Spleen (tissue), 11 donors: ENCODE measurements around the gene BCOR. TPM values are rescaled to one million over a fixed set of nuclear protein-coding genes. Genes with fewer than 3 reads are reported as not detected.

ENCODE experiments used
- DNase-seq: peaks from one replicate; pipeline ENCODE4 v3.0.0-alpha.2; 2020
- H3K27ac ChIP-seq, 8 donors: fragments of 200-600 bp; sonication (generic) in 7 of 8; 1 replicate in 4 of 8; 2 replicates in 4 of 8; pipeline versions ENCODE4 v1.5.0 to v1.8.0; 2016 to 2021; ENCODE audit warnings: inconsistent platforms in 4 of 8, mild to moderate bottlenecking in 4 of 8, moderate library complexity in 1 of 8
- H3K27me3 ChIP-seq, 7 donors: fragments of 200-600 bp; sonication (generic) in 6 of 7; replicated peaks in 1 of 7; 1 replicate in 4 of 7; 2 replicates in 3 of 7; pipeline versions ENCODE4 v1.5.0 to v1.8.0; 2016 to 2021; ENCODE audit warnings: inconsistent platforms in 3 of 7, mild to moderate bottlenecking in 1 of 7
- H3K36me3 ChIP-seq, 6 donors: fragments of 200-600 bp; sonication (generic) in 5 of 6; 1 replicate in 4 of 6; 2 replicates in 2 of 6; pipeline versions ENCODE4 v1.5.0 to v1.8.0; 2016 to 2021; ENCODE audit warnings: inconsistent platforms in 2 of 6
- H3K4me1 ChIP-seq, 6 donors: fragments of 200-600 bp; sonication (generic) in 5 of 6; 1 replicate in 3 of 6; 2 replicates in 3 of 6; pipeline versions ENCODE4 v1.5.0 to v1.8.0; 2016 to 2021; ENCODE audit warnings: inconsistent platforms in 3 of 6
- H3K4me3 ChIP-seq, 8 donors: fragments of 200-600 bp; sonication (generic) in 7 of 8; 1 replicate in 4 of 8; 2 replicates in 4 of 8; pipeline versions ENCODE4 v1.5.0 to v1.8.0; 2016 to 2021; ENCODE audit warnings: inconsistent platforms in 4 of 8, mild to moderate bottlenecking in 4 of 8, moderate library complexity in 2 of 8
- H3K9me3 ChIP-seq, 8 donors: fragments of 200-600 bp; sonication (generic) in 7 of 8; 1 replicate in 4 of 8; 2 replicates in 4 of 8; pipeline versions ENCODE4 v1.5.0 to v1.8.0; 2016 to 2021; ENCODE audit warnings: inconsistent platforms in 4 of 8
- POLR2A ChIP-seq, 3 donors: fragments of 450-650 bp; IDR thresholded peaks; one replicate each; pipeline ENCODE4 v1.5.1; 2017; ENCODE audit warnings: antibody characterized with exemption in 3 of 3, mild to moderate bottlenecking in 1 of 3
- POLR2AphosphoS5 ChIP-seq, 3 donors: sonication (generic); formaldehyde crosslinking; IDR thresholded peaks; one replicate each; pipeline ENCODE4 v1.5.1; 2017; ENCODE audit warnings: antibody characterized with exemption in 3 of 3
- WGBS, 5 donors: extraction: QIAGEN DNeasy Blood & Tissue Kit in 3 of 5; methylation state at CpG; one replicate each; pipeline versions ENCODE4 v1.1.5 to v1.1.7; 2013 to 2018; 5-methylcytosine and 5-hydroxymethylcytosine counted together
- intact Hi-C: fragments of 100-400 bp; cut with DNase I; formaldehyde crosslinking; loops from one replicate; pipeline ENCODE4 v1.15.0; 2023; ENCODE audit warnings: low total_unique reads
- polyA plus RNA-seq, 3 donors: library from polyadenylated mRNA; stranded (reverse); fragments of 200-250 nt; gene quantifications; one replicate each; pipeline ENCODE4 v1.2.1, GENCODE V29; 2013
- total RNA-seq, 7 donors: library from RNA; depleted of rRNA in 3 of 7; stranded (reverse); fragments of >200 nt in 3 of 7; fragmentation: NEBNext Ultra II Directional in 4 of 7; extraction: Animal tissue kit (Norgen Biotek cat#: 25700) in 4 of 7; gene quantifications; one replicate each; pipeline versions ENCODE4 v1.1.0 to v1.2.1, GENCODE V29; 2016 to 2021
- TF ChIP-seq, protein P1 (sequence below), 11 experiments: fragments of 200-600 bp in 7 of 11; fragments of 450-650 bp in 4 of 11; sonication (generic) in 4 of 11; IDR thresholded peaks in 8 of 11; conservative IDR thresholded peaks in 3 of 11; 1 replicate in 7 of 11; 2 replicates in 4 of 11; pipeline versions ENCODE4 v1.4.0 to v1.8.0; 2016 to 2021; ENCODE audit warnings: antibody characterized with exemption in 11 of 11, inconsistent platforms in 4 of 11, mild to moderate bottlenecking in 1 of 11
- donor health status: healthy with polysubstance abuse.
- donor health status: DM: no; HTN: no; CAD: no; lungs with moderate emphysema.
- donor health status: DM: no; HTN: no; CAD: no.
- donor health status: Bipolar disorder and iron deficiency.
- donor health status: healthy.
- donor health status: DM: no; HTN: no; CAD: no.
- donor health status: DM: yes; HTN: yes; CAD: no.

The BCOR gene
- total and polyA plus RNA-seq, 10 donors: 8.3 to 38.6 (median 29.0) TPM

DNA sequence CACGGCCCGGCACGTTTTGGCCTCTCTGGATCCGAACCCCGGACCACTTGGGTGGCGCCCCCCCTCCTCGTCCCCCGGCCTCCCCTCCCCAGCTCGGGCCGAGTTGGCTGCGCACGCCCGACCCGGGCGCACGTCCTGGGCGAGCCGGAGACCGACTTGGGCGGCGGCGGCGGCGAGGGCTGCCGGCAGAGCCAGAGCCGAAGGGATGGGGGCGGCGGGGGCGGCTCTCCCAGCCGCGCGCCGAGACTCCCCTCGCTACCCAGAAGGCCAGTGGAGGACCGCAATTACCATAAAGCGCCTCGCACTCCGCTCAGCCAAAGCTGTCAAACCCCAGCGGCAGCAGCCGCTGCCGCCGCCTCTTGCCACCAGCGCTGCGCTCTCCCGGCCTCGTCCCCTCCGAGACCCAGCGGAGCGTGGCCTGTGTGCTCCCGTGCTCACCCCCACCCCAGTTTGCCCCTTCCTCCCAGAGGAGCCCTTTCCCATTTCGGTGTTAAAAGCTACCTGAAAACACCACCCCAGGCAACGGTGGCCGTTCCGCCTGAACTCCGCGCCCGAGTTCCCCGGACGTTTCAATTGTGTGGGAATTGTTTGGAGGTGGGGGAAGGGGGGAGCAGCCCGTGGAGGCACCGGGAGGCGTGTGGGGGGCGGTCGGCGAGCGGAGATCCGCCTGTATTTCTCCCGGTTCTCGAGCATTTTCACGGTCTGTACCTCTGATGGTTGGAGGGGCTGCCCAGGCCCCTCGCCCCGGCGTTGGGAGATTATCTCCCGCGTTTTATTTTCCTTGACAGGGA, 701 bp upstream of the BCOR start:
- Histone ChIP-seq H3K9me3 (no peaks in the 10 kb centered on the region), H3K4me1 (peaks cover 7 to 54% (median 33%) of the 10 kb centered on the region in 6 donors), H3K27ac (peak overlapping the region; percentile 81 to 94 (median 92)), H3K4me3 (peak overlapping the region; percentile 25 to 88 (median 70)), H3K36me3 (no peaks in the 10 kb centered on the region), H3K27me3 (peaks cover 0 to 91% (median 34%) of the 10 kb centered on the region in 7 donors)
- WGBS, 5 donors: 0 to 15% (median 1%) methylated on average over 9 to 75 of the region's 75 CpGs
- TF ChIP-seq POLR2A (IDR thresholded peaks at IDR 0.05): no peak
- TF ChIP-seq POLR2AphosphoS5 (IDR thresholded peaks at IDR 0.05): peak in 2 of 3 donors; percentile 33 to 69
- TF ChIP-seq, protein P1, sequence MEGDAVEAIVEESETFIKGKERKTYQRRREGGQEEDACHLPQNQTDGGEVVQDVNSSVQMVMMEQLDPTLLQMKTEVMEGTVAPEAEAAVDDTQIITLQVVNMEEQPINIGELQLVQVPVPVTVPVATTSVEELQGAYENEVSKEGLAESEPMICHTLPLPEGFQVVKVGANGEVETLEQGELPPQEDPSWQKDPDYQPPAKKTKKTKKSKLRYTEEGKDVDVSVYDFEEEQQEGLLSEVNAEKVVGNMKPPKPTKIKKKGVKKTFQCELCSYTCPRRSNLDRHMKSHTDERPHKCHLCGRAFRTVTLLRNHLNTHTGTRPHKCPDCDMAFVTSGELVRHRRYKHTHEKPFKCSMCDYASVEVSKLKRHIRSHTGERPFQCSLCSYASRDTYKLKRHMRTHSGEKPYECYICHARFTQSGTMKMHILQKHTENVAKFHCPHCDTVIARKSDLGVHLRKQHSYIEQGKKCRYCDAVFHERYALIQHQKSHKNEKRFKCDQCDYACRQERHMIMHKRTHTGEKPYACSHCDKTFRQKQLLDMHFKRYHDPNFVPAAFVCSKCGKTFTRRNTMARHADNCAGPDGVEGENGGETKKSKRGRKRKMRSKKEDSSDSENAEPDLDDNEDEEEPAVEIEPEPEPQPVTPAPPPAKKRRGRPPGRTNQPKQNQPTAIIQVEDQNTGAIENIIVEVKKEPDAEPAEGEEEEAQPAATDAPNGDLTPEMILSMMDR (IDR thresholded peaks at IDR 0.05 in 8 of 11, conservative IDR thresholded peaks at IDR 0.05 in 3 of 11): no peak
- DNase-seq: peak; percentile 89
- intact Hi-C loops: loop anchor here (10.0 kb wide), 1 partner anchor 84 kb away; no protein-coding TSS in a partner anchor

DNA sequence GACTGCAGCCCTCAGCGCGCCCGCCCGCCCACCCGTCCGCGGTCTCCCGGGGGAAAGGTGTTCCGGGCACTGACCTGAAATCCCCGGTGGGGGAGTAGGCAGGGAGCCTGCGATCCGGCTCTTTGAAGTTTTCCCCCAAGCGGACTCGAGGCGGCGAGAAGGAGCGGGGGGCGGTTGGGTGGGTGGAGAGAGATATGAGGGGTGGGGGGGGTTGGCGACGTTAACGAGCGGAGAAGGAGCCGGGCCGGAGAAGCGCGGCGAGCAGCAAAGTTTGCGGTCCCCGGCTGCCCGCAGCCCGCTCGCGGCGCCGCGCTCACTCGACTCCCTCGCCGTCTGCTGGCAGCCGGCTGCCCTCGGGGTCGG, 636 bp downstream of the BCOR start:
- WGBS, 5 donors: 0 to 12% (median 6%) methylated on average over 8 to 41 of the region's 42 CpGs; no CpG with 5 or more reads in 1 of the 5 donors
- no peak for DNase-seq
- intact Hi-C loops: loop anchor here (10.0 kb wide), 1 partner anchor 82 kb away; no protein-coding TSS in a partner anchor
- Histone ChIP-seq H3K4me1 (peaks cover 7 to 67% (median 39%) of the 10 kb centered on the region in 6 donors), H3K36me3 (no peaks in the 10 kb centered on the region), H3K27me3 (peaks cover 0 to 90% (median 32%) of the 10 kb centered on the region in 7 donors), H3K9me3 (no peaks in the 10 kb centered on the region), H3K27ac (peak overlapping the region; percentile 81 to 94 (median 92)), H3K4me3 (peak overlapping the region; percentile 62 to 88 (median 72))
- TF ChIP-seq POLR2A (IDR thresholded peaks at IDR 0.05) (no peak), POLR2AphosphoS5 (IDR thresholded peaks at IDR 0.05) (no peak)
- TF ChIP-seq, protein P1 (IDR thresholded peaks at IDR 0.05 in 8 of 11, conservative IDR thresholded peaks at IDR 0.05 in 3 of 11): no peak

GRCh38 chrX:40096395-40097091, 1.2 kb downstream of the BCOR start:
- Histone ChIP-seq H3K36me3 (no peaks in the 10 kb centered on the region), H3K9me3 (no peaks in the 10 kb centered on the region), H3K27me3 (peaks cover 0 to 90% (median 37%) of the 10 kb centered on the region in 7 donors), H3K4me1 (peaks cover 7 to 72% (median 45%) of the 10 kb centered on the region in 6 donors), H3K4me3 (peak overlapping the region; percentile 62 to 88 (median 72)), H3K27ac (peak overlapping the region; percentile 81 to 94 (median 92))
- intact Hi-C loops: loop anchor here (10.0 kb wide), 1 partner anchor 82 kb away; no protein-coding TSS in a partner anchor
- DNase-seq: peak; percentile 89
- WGBS, 5 donors: 0 to 10% (median 1%) methylated on average over 36 to 66 of the region's 66 CpGs
- peak in 2 of 3 donors; percentile 50 to 72 for TF ChIP-seq POLR2AphosphoS5 (IDR thresholded peaks at IDR 0.05)
- no peak for TF ChIP-seq POLR2A (IDR thresholded peaks at IDR 0.05)

- H3K27ac ChIP-seq: peak overlapping the region; percentile 81 to 94 (median 92)
- peak; percentile 87 for DNase-seq
- H3K36me3 ChIP-seq: no peaks in the 10 kb centered on the region
- no peaks in the 10 kb centered on the region for H3K9me3 ChIP-seq
- H3K4me3 ChIP-seq: peak overlapping the region; percentile 62 to 88 (median 72)
- H3K27me3 ChIP-seq: peaks cover 0 to 88% (median 37%) of the 10 kb centered on the region in 7 donors
- intact Hi-C loops: loop anchor here (10.0 kb wide), 1 partner anchor 81 kb away; no protein-coding TSS in a partner anchor
- TF ChIP-seq POLR2AphosphoS5 (IDR thresholded peaks at IDR 0.05): peak in 1 of 3 donors; percentile 35
- TF ChIP-seq, protein P1 (IDR thresholded peaks at IDR 0.05 in 8 of 11, conservative IDR thresholded peaks at IDR 0.05 in 3 of 11): no peak
- peaks cover 12 to 72% (median 48%) of the 10 kb centered on the region in 6 donors for H3K4me1 ChIP-seq
- 0 to 22% (median 0%) methylated on average over 24 to 80 of the region's 80 CpGs for WGBS, 5 donors
Observed at GRCh38 chrX:40095583-40096394, 2.0 kb downstream of the BCOR start.
